Stomach smooth muscle (tissue), 2 donors: ENCODE results near the gene VPS39.

Experiments used
- H3K27ac ChIP-seq: one replicate; pipeline ENCODE4 v1.7.0; 2013; ENCODE audit warnings: mild to moderate bottlenecking, low read length, inconsistent platforms
- H3K27me3 ChIP-seq, 2 donors: one replicate each; pipeline ENCODE4 v1.7.0; 2013; ENCODE audit warnings: low read length in 2 of 2; ENCODE audit not compliant: insufficient read depth in 2 of 2, control insufficient read depth in 1 of 2
- H3K36me3 ChIP-seq, 2 donors: one replicate each; pipeline ENCODE4 v1.7.0; 2013; ENCODE audit warnings: low read length in 2 of 2; ENCODE audit not compliant: control insufficient read depth in 2 of 2, insufficient read depth in 2 of 2
- H3K4me1 ChIP-seq: one replicate; pipeline ENCODE4 v1.7.0; 2013; ENCODE audit warnings: low read length; ENCODE audit not compliant: control insufficient read depth, insufficient read depth
- H3K4me3 ChIP-seq, 2 donors: one replicate each; pipeline ENCODE4 v1.7.0; 2013; ENCODE audit warnings: low read length in 2 of 2
- H3K9ac ChIP-seq, 2 donors: one replicate each; pipeline ENCODE4 v1.7.0; 2013; ENCODE audit warnings: low read length in 2 of 2, mild to moderate bottlenecking in 1 of 2
- H3K9me3 ChIP-seq, 2 donors: one replicate each; pipeline ENCODE4 v1.7.0; 2013; ENCODE audit warnings: low read length in 2 of 2; ENCODE audit not compliant: control insufficient read depth in 2 of 2
- donor health status: healthy.
- donor health status: Pancreatic carcinoma.

Gene VPS39

DNA sequence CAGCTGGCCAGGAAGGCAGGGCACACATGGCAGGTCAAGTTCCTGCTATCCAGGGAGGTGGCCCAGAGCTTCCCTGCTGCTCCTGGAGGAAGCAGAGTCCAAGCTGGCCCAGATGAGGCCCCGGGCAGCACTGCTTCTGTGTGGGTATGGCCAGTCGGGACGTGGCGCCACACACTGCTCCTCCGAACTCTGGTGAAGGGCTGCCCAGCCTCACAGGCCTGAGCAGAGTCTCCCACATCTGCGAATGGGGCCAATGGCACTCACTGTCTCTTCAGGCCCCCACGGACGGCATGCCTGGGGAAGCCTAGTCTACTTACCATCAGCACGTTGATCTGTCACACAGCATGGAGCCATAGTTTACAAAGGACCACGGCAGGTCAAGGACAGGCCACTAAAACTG lies 49.2 kb downstream of the VPS39 start:
- Histone ChIP-seq H3K9ac (no peak overlapping the region), H3K27me3 (no peaks in the 10 kb centered on the region), H3K27ac (peak overlapping the region; percentile 18), H3K4me1 (peaks cover 7% of the 10 kb centered on the region), H3K36me3 (peaks cover 40 to 45% of the 10 kb centered on the region in 2 donors), H3K9me3 (no peaks in the 10 kb centered on the region), H3K4me3 (no peak overlapping the region)

DNA sequence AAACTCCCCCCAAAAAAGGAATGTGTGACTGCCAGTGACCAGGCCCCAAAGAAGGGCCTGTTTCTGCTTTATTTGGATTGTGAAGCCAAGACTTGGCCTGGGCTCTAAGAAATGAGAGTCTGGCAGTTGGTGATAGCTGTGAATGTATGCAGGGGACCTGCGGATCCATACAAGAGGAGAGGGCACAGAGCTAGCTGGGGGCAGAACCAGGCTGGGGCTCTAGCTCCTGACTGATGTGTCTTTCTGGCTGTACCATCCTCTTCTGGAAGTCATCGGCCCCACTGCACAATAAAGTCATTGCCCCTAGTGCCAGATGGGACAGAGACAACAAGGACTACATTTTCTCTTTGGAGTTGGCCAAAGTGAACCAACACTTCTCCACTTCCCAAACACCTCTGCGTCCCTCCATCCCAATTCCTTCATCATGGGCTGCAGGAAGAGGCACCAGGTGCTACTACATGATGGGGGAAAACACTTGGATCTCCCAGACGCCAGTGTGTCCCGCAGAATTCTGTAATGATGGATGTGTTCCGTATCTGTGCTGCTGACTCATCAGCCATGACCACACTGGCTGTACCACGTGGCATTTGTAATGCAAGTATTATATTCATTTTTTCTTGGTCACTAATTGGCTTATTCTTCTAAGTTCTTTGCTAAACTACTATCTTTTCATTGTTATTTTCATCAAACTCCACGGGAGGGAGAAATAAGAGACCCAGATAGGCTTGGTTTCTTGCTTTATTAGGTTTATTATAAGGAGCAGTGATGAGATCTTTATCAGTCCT lies 49.9 kb downstream of the VPS39 start:
- no peaks in the 10 kb centered on the region for H3K27me3 ChIP-seq
- peaks cover 7% of the 10 kb centered on the region for H3K4me1 ChIP-seq
- peaks cover 32 to 38% of the 10 kb centered on the region in 2 donors for H3K36me3 ChIP-seq

DNA sequence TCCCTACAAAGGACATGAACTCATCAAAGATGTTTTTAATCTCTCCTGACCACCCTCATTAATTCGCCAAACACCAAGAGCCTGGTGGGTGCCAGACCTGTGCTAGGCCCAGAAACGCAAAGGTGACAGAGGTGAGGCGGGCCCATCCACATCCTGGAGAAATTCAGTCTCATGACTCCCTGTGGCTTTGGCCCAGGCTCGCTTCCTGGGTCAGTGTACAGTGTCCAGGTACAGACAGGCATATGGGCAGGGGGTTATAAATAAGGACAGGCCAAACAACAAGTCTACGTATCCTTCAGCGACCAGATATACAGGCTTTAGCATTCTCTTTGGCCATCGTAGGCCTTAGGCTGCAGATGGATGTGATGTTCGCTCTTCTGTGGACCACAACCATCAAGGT lies 50.7 kb downstream of the VPS39 start:
- Histone ChIP-seq H3K4me3 (no peak overlapping the region), H3K27ac (no peak overlapping the region), H3K36me3 (peaks cover 24 to 31% of the 10 kb centered on the region in 2 donors), H3K4me1 (peaks cover 7% of the 10 kb centered on the region), H3K27me3 (no peaks in the 10 kb centered on the region), H3K9ac (no peak overlapping the region), H3K9me3 (no peaks in the 10 kb centered on the region)

More for the DNA sequence above, 49.9 kb downstream of the VPS39 start:
- no peak overlapping the region for H3K4me3 ChIP-seq
- no peaks in the 10 kb centered on the region for H3K9me3 ChIP-seq
- no peak overlapping the region for H3K9ac ChIP-seq
- no peak overlapping the region for H3K27ac ChIP-seq

DNA sequence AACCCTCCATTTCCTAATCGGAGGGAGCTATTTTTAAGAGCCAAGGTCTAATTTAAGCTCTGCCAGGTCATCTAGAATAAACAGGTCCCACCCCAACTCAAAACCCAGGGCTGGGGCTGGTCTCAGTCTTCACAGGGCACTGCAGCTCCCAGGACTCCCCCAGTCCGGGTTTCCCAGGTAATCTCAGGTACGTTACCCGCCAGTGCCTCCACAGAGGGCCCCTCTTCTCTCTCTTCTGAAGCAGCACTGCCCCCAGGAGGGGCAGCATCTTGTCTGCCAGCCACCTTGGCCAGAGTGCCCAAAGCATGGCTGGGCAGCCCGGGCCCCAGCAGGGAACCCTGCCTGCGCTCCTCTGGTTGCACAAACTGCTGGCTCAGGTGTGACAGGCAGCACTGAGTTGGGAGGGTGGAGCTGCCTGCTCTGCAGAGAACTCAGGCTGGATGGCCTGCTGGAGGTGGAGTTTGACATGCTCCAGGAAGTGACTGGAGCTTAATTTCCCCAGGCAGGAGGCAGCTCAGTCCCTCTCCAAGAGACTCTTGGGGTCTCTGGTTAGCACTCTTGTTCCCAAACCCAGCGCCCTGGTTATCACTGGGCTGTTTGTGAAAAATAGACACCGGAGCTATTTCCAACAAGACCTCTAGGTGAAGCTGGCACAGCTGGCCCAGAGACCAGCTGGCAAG lies 51.7 kb downstream of the VPS39 start, which contains the start of gene PLA2G4F:
Gene PLA2G4F (minus strand): TSS at position 394 of the 680 bp plus-strand sequence. CDS start 87 bp downstream, at position 307.
- H3K9me3 ChIP-seq = no peaks in the 10 kb centered on the region
- no peak within 1 kb of the TSS for H3K9ac ChIP-seq
- no peak within 1 kb of the TSS for H3K4me3 ChIP-seq
- H3K27ac ChIP-seq = no peak within 1 kb of the TSS
- peaks cover 14 to 21% of the 10 kb centered on the region in 2 donors for H3K36me3 ChIP-seq
- H3K4me1 ChIP-seq = peaks cover 7% of the 10 kb centered on the region
- no peaks in the 10 kb centered on the region for H3K27me3 ChIP-seq

DNA sequence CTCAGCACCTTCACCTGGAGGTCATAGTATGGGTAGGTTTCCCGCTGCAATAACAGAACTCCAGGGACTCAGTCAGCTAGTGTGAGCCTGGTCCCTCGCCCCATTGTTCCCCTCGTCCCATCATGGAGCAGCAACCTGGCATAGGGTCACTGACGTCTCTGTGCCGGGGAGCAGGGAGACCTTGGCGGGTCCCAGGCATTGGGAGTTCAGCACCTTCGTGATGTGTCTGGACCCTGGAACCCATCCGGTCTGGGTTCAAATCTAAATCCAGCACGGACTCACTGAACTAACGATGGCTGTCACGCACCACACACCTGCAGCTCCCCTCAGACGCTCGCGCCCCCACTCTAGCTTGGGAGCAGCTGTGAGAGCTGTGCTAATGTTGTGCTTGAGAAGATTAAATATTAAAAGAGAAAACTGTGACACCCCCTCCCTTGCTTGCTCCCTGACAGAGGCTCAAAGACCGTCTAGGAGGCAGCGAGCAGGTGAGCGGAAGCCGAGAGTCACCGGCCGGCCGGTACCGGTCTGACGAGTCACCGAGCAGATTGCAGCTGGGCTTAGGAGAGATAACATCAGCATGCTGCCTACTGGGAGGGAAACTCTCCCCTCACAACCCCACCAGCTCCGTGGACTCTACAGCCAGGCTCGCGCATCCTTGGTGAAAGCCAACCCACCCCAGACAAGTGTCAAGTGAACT lies 52.4 kb downstream of the VPS39 start:
- Histone ChIP-seq H3K4me3 (no peak overlapping the region), H3K9ac (no peak overlapping the region), H3K4me1 (peaks cover 7% of the 10 kb centered on the region), H3K27ac (no peak overlapping the region), H3K27me3 (no peaks in the 10 kb centered on the region), H3K36me3 (peaks cover 10 to 16% of the 10 kb centered on the region in 2 donors), H3K9me3 (no peaks in the 10 kb centered on the region)

DNA sequence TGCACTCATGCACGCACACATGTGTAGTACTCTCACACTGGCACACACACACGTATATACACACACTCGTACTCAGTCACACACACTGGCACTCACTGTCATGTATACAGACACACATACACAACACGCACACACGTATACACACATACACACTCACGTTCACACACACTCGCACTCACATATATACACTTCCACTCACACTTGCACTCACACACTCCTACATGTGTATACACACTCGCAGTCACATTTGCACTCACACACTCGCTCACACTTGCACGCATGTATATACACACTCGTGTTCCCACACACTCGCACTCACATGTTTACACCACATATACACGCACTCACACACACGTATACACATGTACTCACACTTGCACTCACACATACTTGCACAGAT lies 53.1 kb downstream of the VPS39 start:
- Histone ChIP-seq H3K27ac (no peak overlapping the region), H3K9ac (no peak overlapping the region)

DNA sequence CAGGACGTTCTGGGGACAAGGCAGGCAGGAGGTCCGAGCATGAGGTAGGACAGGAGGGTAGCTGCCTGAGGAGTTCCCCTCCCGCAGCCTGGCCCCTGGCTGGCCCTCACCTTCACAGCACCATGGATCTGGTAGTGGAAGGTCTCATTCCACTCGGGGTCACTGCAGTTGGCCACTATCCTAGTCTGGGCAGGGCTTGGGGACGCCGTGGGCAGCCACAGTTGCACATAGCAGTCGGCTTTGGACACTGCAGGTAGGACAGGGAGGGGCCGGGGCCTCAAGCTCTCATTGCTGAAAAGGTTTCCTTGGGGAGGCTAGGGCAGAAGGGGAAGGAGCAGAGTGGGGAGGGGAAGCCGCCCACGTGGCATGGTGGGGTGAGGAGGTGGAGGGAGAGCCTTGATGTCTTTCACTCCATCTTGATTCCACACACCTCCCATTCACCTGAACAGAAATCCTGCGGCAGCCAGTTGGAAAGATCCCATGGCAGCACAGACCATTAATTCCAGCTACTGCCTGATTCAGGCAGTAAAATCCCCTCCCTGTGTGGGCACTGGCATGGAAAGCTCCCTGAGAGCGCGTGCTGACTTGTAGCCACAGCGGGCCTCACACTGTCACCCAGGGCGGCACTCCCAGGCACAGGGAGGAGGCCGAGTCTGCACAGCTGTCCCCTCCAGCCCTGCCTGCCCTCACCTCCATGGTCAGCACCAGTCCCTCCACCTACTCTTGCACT lies 53.7 kb downstream of the VPS39 start:
- H3K9ac ChIP-seq = no peak overlapping the region
- peaks cover 6% of the 10 kb centered on the region for H3K4me1 ChIP-seq
- H3K9me3 ChIP-seq = no peaks in the 10 kb centered on the region
- no peaks in the 10 kb centered on the region for H3K27me3 ChIP-seq
- peaks cover 0 to 3% of the 10 kb centered on the region in 2 donors for H3K36me3 ChIP-seq
- H3K4me3 ChIP-seq = no peak overlapping the region
- H3K27ac ChIP-seq = no peak overlapping the region

More for the DNA sequence above, 53.1 kb downstream of the VPS39 start:
- H3K9me3 ChIP-seq = no peaks in the 10 kb centered on the region
- peaks cover 3 to 9% of the 10 kb centered on the region in 2 donors for H3K36me3 ChIP-seq
- H3K4me3 ChIP-seq = no peak overlapping the region
- H3K4me1 ChIP-seq = peaks cover 7% of the 10 kb centered on the region
- H3K27me3 ChIP-seq = no peaks in the 10 kb centered on the region

DNA sequence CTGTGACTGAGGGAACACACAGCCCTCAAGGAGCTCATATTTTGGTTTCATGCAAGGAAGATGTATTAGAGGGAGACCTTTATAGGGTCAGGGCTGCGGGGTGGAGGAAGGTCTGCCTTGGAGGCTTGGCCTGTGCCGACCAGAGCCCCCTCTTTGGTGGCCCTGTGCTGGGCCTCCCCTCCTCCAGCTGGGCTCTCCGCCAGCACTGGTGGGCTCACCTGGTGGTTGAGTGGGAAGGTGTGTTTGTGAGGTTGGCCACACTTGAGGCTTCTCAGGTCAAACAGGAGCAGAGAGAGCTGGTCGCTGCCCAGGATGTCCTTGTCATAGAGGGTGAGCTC lies 54.3 kb downstream of the VPS39 start:
- Histone ChIP-seq H3K36me3 (peaks cover 0 to 1% of the 10 kb centered on the region in 2 donors), H3K27ac (no peak overlapping the region), H3K4me1 (peaks cover 2% of the 10 kb centered on the region), H3K4me3 (no peak overlapping the region), H3K9ac (no peak overlapping the region), H3K27me3 (no peaks in the 10 kb centered on the region), H3K9me3 (no peaks in the 10 kb centered on the region)

DNA sequence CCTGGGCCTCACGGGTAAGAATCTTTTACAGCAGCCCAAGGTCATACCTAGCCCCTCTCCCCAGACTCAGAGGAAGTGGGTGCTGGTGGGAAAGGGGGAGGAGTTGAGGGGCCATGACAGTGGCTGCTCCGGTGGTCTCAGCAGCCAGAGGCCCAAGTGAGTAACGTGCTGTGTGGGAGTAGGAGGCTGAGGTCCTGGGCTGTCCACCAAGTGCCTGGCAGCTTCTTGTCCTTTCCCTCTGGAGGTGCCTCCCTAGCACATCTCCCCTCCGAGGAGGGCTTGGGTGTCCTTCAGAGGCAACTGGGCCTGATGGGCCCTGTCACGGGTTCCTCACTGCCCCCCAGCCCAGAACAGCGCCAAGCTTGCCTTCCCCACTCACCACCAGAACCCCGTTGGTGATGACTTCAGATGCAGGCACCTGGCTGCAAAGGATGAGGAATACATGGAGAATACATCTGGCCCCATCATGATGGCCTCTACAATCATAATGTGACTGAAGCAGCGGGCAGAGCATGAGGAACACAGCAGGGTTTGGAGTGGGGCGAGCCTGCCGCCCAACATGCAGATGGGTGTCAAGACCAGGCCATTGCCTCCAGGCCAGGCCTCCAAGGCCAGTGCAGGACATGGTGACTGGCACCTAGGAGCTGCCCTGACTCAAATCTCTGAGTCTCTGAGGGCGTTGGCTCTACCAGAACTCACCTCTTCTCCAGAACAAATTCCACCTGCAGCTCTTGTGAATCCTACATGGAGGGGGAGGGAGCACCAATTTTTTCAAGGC lies 55.0 kb downstream of the VPS39 start:
- no peak overlapping the region for H3K4me3 ChIP-seq
- no peaks in the 10 kb centered on the region for H3K9me3 ChIP-seq
- H3K4me1 ChIP-seq = no peaks in the 10 kb centered on the region
- H3K27ac ChIP-seq = no peak overlapping the region
- no peaks in the 10 kb centered on the region for H3K27me3 ChIP-seq
- no peak overlapping the region for H3K9ac ChIP-seq
- H3K36me3 ChIP-seq = no peaks in the 10 kb centered on the region
